Measurements from ENCODE around the gene EIF2B5.
A peak's percentile ranks its signal among the peaks of the same experiment; 100 is the strongest.

DNA sequence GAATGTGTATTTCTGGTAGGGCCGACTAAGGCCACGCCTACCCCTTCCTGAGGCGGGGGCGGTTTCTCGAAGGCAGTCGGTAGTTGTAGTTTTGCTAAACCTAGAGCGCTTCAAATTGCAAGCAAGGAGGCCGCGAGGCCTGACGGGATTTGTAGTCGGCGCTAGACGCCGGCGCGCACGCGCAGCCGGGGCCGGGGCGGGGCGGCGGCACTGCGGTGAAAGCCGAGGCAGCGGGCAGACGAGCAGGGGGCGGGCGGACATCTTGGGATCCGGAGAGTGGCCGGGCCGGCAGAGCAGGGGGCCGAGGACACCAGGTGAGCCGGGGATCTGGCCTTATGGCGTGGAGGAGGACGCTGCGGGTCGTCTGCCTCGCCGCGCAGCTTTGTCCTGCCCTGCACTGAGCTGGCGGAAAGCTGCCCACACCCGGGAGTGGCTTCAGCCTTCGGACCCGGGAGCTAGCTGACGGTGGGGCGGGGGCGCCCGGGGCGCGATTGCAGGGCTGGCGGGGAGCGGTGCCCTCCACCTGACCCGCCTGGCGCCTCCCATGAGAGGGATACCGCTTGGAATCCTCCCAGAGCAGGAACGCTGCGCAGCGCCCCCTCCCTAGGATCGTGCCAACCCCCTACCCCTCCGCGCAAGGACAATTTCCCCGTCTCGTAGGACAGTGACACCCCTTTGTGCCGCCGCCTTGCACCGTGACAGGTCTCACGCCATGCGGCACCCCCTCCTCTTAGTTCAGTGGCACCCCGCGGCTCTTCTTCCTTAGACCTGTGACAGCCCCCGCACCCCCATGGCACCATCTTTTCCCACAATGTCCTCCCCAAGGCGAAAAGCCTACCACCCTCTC is 39.7 kb downstream of the EIF2B5 start, which contains the start of gene AP2M1:
- peak; percentile 29 for TF ChIP-seq CTCF (IDR thresholded peaks at IDR 0.05; ENCODE audit: borderline replicate concordance, extremely low read depth, low read length, poor library complexity, severe bottlenecking)
- no peak for TF ChIP-seq EZH2 (IDR thresholded peaks at IDR 0.05; ENCODE audit: borderline replicate concordance, low read depth, low read length, severe bottlenecking)

All from DND-41 (cell line).